CD4-positive, alpha-beta T cell (primary cell): ENCODE measurements around the gene MKI67. TPM values are rescaled to one million over a fixed set of nuclear protein-coding genes. Genes with fewer than 3 reads are reported as not detected.

Experiments
- ATAC-seq: fragments of 200-7000 bp; cut with Tn5 transposase; one replicate; pipeline ENCODE4 v1.10.0; 2022; ENCODE audit warnings: mild to moderate bottlenecking; ENCODE audit not compliant: poor library complexity
- CTCF ChIA-PET: fragments of 350-600 bp; sonication (Branson Sonifier 250); formaldehyde crosslinking; loops from one replicate; lab custom pipeline; 2021; ENCODE audit warnings: antibody characterized with exemption, inconsistent platforms; lab: Charles Lee
- POLR2A ChIA-PET: fragments of 350-600 bp; sonication (Branson Sonifier 250); formaldehyde crosslinking; loops from one replicate; lab custom pipeline; 2021; ENCODE audit warnings: antibody characterized with exemption, inconsistent platforms; lab: Charles Lee
- DNase-seq, 14 experiments: peaks; one replicate each; pipeline ENCODE4 v3.0.0-alpha.2; 2013 to 2020; ENCODE audit warnings: mixed read lengths in 2 of 14
- H3K27ac ChIP-seq, 2 donors: one replicate each; pipeline versions ENCODE4 v1.5.1 to v1.7.0; 2013; ENCODE audit warnings: low read length in 2 of 2, low read depth in 1 of 2, mild to moderate bottlenecking in 1 of 2
- H3K27me3 ChIP-seq, 2 experiments: 1 replicate in 1 of 2; 2 replicates in 1 of 2; pipeline versions ENCODE4 v1.6.1 to v1.7.0; 2013; ENCODE audit warnings: low read length in 2 of 2, control low read depth in 1 of 2, mild to moderate bottlenecking in 1 of 2, moderate library complexity in 1 of 2; ENCODE audit not compliant: insufficient read depth in 2 of 2, control insufficient read depth in 1 of 2
- H3K36me3 ChIP-seq: one replicate; pipeline ENCODE4 v1.6.1; 2013; ENCODE audit warnings: low read length, control low read depth; ENCODE audit not compliant: insufficient read depth
- H3K4me1 ChIP-seq: one replicate; pipeline ENCODE4 v1.6.1; 2013; ENCODE audit warnings: low read length, control low read depth; ENCODE audit not compliant: insufficient read depth
- H3K4me3 ChIP-seq: one replicate; pipeline ENCODE4 v1.5.1; 2013; ENCODE audit warnings: mild to moderate bottlenecking, low read length, moderate library complexity
- H3K9me3 ChIP-seq, 2 experiments: 1 replicate in 1 of 2; 2 replicates in 1 of 2; pipeline versions ENCODE4 v1.6.1 to v1.7.0; 2013; ENCODE audit warnings: low read length in 2 of 2, mild to moderate bottlenecking in 2 of 2, control low read depth in 1 of 2, moderate library complexity in 1 of 2; ENCODE audit not compliant: control insufficient read depth in 1 of 2, insufficient read depth in 1 of 2
- H3K27ac Mint-ChIP-seq: one replicate; pipeline ENCODE4 v1.8.0; 2020; ENCODE audit warnings: mixed read lengths
- H3K27me3 Mint-ChIP-seq: one replicate; pipeline ENCODE4 v1.8.0; 2021; ENCODE audit warnings: mixed read lengths
- H3K36me3 Mint-ChIP-seq: one replicate; pipeline ENCODE4 v1.8.0; 2021; ENCODE audit warnings: low read depth, mixed read lengths
- H3K4me1 Mint-ChIP-seq: one replicate; pipeline ENCODE4 v1.8.0; 2021; ENCODE audit warnings: low read depth, mixed read lengths
- H3K4me3 Mint-ChIP-seq: one replicate; pipeline ENCODE4 v1.8.0; 2020; ENCODE audit warnings: mild to moderate bottlenecking, mixed read lengths
- H3K9me3 Mint-ChIP-seq: one replicate; pipeline ENCODE4 v1.8.0; 2020; ENCODE audit warnings: mixed read lengths
- intact Hi-C, 2 experiments: fragments of 100-400 bp; cut with DNase I in 1 of 2; cut with micrococcal nuclease in 1 of 2; formaldehyde crosslinking; loops; one replicate each; pipeline versions ENCODE4 v1.15.1 to v1.9.0; 2023 to 2025; cut with DNase I, micrococcal nuclease
- polyA plus RNA-seq, 2 donors: library from polyadenylated mRNA; unstranded; fragments of 120-200 nt; gene quantifications; one replicate each; pipeline ENCODE4 v1.2.1, GENCODE V29; 2013
- total RNA-seq, 174 experiments: library from RNA in 2 of 174; stranded (reverse) in 2 of 174; gene quantifications; one replicate each; pipeline ENCODE4 v1.2.3 and lab custom pipeline; 2021 to 2026
- TF ChIP-seq, protein P1 (sequence below): fragments of 200-600 bp; IDR thresholded peaks from one replicate; pipeline ENCODE4 v1.8.0; 2022; ENCODE audit warnings: antibody characterized with exemption, mild to moderate bottlenecking

MKI67 gene, protein sequence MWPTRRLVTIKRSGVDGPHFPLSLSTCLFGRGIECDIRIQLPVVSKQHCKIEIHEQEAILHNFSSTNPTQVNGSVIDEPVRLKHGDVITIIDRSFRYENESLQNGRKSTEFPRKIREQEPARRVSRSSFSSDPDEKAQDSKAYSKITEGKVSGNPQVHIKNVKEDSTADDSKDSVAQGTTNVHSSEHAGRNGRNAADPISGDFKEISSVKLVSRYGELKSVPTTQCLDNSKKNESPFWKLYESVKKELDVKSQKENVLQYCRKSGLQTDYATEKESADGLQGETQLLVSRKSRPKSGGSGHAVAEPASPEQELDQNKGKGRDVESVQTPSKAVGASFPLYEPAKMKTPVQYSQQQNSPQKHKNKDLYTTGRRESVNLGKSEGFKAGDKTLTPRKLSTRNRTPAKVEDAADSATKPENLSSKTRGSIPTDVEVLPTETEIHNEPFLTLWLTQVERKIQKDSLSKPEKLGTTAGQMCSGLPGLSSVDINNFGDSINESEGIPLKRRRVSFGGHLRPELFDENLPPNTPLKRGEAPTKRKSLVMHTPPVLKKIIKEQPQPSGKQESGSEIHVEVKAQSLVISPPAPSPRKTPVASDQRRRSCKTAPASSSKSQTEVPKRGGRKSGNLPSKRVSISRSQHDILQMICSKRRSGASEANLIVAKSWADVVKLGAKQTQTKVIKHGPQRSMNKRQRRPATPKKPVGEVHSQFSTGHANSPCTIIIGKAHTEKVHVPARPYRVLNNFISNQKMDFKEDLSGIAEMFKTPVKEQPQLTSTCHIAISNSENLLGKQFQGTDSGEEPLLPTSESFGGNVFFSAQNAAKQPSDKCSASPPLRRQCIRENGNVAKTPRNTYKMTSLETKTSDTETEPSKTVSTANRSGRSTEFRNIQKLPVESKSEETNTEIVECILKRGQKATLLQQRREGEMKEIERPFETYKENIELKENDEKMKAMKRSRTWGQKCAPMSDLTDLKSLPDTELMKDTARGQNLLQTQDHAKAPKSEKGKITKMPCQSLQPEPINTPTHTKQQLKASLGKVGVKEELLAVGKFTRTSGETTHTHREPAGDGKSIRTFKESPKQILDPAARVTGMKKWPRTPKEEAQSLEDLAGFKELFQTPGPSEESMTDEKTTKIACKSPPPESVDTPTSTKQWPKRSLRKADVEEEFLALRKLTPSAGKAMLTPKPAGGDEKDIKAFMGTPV (N-terminal part only)
- total RNA-seq: 1 to 10 TPM in 1 of 2 experiments, under 1 TPM in 1; 0.92 to 1.2 TPM
- 2.6 TPM for polyA plus RNA-seq (2013, experiment 1 of 2)
- 7.8 TPM for polyA plus RNA-seq (2013, experiment 2 of 2)
- total RNA-seq (lab: John Stamatoyannopoulos, UW): 0.11 to 411 (median 3.4) reads per million in 172 experiments

DNA sequence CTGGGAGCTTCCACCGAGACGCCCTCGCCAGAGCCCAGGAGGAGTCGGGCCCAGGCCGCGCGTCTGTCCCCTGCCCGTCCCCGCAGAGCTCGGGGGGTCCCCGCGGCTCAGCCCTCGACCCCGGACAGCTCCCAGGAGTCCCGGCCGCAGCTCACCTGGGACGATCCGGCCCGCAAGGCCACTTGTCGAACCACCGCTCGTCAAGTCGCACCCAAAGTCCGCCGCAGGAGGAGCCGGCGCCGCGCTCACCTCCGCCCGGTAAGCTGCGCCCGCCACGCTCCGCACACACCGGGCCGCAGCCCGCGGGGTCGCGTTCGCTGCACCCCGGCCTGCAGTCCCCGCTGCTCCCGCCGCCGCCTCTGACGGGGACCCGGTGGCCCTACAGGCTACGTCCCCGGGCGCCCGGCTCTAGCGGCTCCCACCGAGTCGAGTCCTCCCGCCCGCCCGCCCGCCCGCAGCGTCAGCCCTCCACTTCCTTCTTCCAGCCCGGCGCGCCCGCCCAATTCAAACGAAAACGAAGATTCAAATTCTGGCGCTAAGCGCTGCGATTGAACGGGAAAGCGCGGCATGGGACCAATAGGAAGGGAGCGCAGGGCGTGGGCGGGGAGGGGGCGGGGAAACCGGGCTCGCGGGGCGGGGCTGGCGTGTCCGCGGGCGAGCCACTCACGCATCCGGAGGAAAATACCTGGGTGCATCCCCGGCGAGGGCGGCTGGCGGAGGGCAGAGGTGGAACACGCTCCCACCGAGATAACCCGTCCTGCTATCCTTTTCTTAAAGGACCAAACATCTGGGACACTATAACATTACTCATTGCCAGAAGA, at the start of gene MKI67:
TSS of gene MKI67 (minus strand) at position 480 of the 821 bp plus-strand sequence. CDS start 756 bp downstream, outside the sequence.
- H3K27me3 Mint-ChIP-seq: peaks cover 41% of the 10 kb centered on the region

DNA sequence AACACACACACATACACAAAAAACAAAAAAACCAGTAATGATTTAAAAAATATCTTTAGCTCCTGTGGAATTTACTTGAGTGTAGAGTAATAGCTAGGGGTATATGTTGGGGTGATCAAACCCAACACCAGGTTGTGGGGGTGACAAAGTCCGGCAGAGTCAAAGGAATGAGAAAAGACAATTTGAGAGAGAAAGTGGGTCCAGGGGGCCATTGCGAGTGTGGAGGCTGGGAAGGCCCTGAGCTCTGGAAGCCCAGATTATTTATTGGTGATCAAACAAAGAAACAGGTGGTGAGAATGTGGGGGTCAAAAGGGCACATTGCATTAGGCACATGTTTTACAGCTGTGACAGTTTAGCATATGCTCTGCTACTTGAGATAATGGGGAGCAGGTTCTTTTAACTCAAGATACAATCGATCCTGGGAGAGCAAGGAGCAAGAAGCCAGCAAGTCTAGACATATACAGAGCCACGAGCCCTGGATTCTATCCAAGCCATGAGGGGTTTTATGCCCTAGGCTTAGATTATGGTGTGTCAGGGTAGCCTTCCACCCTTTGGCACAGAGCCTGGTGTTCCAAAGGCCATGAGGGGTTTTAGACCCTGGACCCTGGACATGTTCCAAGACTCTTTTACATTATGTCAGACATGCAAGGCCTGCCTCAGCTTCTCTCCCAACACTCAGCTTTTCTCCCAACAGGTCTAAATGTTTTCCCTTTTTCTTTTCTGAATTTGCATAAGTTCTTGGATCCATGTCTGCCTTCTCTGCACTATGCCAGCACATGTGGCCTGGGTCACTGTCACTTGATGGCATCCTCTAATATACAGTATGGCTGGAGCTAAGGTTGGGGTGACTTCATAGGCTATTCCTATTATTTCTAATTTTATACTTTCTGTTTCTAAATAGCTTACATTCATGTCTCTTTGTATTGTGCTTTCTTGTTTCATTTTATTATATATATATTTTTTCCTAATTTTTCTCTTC, 48.6 kb upstream of the MKI67 start:
- no peaks in the 10 kb centered on the region for H3K36me3 Mint-ChIP-seq
- peaks cover 4% of the 10 kb centered on the region in 2 experiments for H3K27me3 ChIP-seq
- H3K9me3 Mint-ChIP-seq: peaks cover 10% of the 10 kb centered on the region
- intact Hi-C loops: no loop called here
- ATAC-seq (no peak), DNase-seq (no peak)
- CTCF ChIA-PET: no interaction called here
- no peak overlapping the region for H3K27ac Mint-ChIP-seq
- TF ChIP-seq, protein P1, sequence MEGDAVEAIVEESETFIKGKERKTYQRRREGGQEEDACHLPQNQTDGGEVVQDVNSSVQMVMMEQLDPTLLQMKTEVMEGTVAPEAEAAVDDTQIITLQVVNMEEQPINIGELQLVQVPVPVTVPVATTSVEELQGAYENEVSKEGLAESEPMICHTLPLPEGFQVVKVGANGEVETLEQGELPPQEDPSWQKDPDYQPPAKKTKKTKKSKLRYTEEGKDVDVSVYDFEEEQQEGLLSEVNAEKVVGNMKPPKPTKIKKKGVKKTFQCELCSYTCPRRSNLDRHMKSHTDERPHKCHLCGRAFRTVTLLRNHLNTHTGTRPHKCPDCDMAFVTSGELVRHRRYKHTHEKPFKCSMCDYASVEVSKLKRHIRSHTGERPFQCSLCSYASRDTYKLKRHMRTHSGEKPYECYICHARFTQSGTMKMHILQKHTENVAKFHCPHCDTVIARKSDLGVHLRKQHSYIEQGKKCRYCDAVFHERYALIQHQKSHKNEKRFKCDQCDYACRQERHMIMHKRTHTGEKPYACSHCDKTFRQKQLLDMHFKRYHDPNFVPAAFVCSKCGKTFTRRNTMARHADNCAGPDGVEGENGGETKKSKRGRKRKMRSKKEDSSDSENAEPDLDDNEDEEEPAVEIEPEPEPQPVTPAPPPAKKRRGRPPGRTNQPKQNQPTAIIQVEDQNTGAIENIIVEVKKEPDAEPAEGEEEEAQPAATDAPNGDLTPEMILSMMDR: no peak
- peaks cover 6% of the 10 kb centered on the region for H3K4me1 Mint-ChIP-seq
- H3K27me3 Mint-ChIP-seq: peaks cover 9% of the 10 kb centered on the region
- POLR2A ChIA-PET: no interaction called here
- no peaks in the 10 kb centered on the region for H3K36me3 ChIP-seq
- H3K4me1 ChIP-seq: peaks cover 4% of the 10 kb centered on the region
- H3K27ac ChIP-seq: no peak overlapping the region
- no peak overlapping the region for H3K4me3 ChIP-seq
- peaks cover 0 to 8% of the 10 kb centered on the region in 2 experiments for H3K9me3 ChIP-seq
- no peak overlapping the region for H3K4me3 Mint-ChIP-seq

More for the DNA sequence above, at the start of gene MKI67:
- intact Hi-C loops: loop anchor here (1.0 to 10.0 kb wide), 5 partner anchors 24 to 1339 kb away; partner anchors contain the start of gene MGMT (in 1 of the 2)
- peak within 1 kb of the TSS; percentile 91 for H3K4me3 Mint-ChIP-seq
- peak within 1 kb of the TSS; percentile 16 for H3K27ac Mint-ChIP-seq
- Histone ChIP-seq H3K27me3 (peaks cover 16 to 28% of the 10 kb centered on the region in 2 experiments), H3K36me3 (no peaks in the 10 kb centered on the region), H3K4me1 (peaks cover 20% of the 10 kb centered on the region), H3K27ac (no peak within 1 kb of the TSS), H3K4me3 (peak within 1 kb of the TSS; percentile 61), H3K9me3 (peaks cover 0 to 5% of the 10 kb centered on the region in 2 experiments)
- ChIA-PET POLR2A (interaction anchor here (0.6 to 1.3 kb wide), 4 partner anchors 10 to 79 kb away, joined by 3 to 5 read pairs (median 4); no protein-coding TSS in a partner anchor), CTCF (interaction anchor here (1.3 kb wide), 1 partner anchor 115 kb away, joined by 4 read pairs; no protein-coding TSS in a partner anchor)
- DNase-seq: peak; percentile 81 to 96 (median 84)
- ATAC-seq: peak; percentile 93
- H3K9me3 Mint-ChIP-seq: no peaks in the 10 kb centered on the region
- H3K36me3 Mint-ChIP-seq: no peaks in the 10 kb centered on the region
- TF ChIP-seq, protein P1: no peak
- peaks cover 28% of the 10 kb centered on the region for H3K4me1 Mint-ChIP-seq
